ENCODE data around the gene ATL3. TPM values are rescaled to one million over a fixed set of nuclear protein-coding genes. Genes with fewer than 3 reads are reported as not detected.

The ATL3 gene
- total RNA-seq, 1 experiment from 2014 or later = 24.0 TPM

GRCh38 chr11:63635762-63636465 lies 35.3 kb downstream of the ATL3 start:
- Histone ChIP-seq H2BK120ac (ENCODE audit: low read depth, low read length, poor library complexity, severe bottlenecking) (no peak overlapping the region), H4K20me1 (ENCODE audit: control insufficient read depth, insufficient read depth, insufficient read length) (no peaks in the 10 kb centered on the region), H3K18ac (ENCODE audit: insufficient read length, low read depth, low read length) (no peak overlapping the region), H3K4me2 (ENCODE audit: insufficient read depth, insufficient read length, low read length) (no peak overlapping the region), H3K9me3 (ENCODE audit: control insufficient read depth, low read depth, low read length) (no peaks in the 10 kb centered on the region), H3K79me1 (ENCODE audit: insufficient read depth, low read depth, low read length, poor library complexity, severe bottlenecking) (no peaks in the 10 kb centered on the region), H2BK15ac (ENCODE audit: low read depth, low read length) (no peak overlapping the region), H3T11ph (ENCODE audit: low read length) (no peak overlapping the region), H2BK20ac (ENCODE audit: low read depth, low read length, poor library complexity, severe bottlenecking) (no peak overlapping the region), H3K9ac (ENCODE audit: extremely low read depth, insufficient read length, low read length) (no peak overlapping the region), H2BK5ac (ENCODE audit: insufficient read length, low read length) (no peak overlapping the region), H3K14ac (ENCODE audit: insufficient read depth, low read length) (no peak overlapping the region), H3K4ac (ENCODE audit: low read depth, low read length) (no peak overlapping the region), H3K56ac (ENCODE audit: insufficient read length, low read depth, low read length) (no peak overlapping the region), H4K91ac (ENCODE audit: insufficient read length, low read depth, low read length) (no peak overlapping the region), H3K27ac (ENCODE audit: insufficient read length, low read depth, low read length) (no peak overlapping the region), H4K5ac (ENCODE audit: insufficient read length, low read depth, low read length) (peak overlapping the region; percentile 65), H2AK5ac (ENCODE audit: insufficient read length, low read length) (no peak overlapping the region), H3K23ac (ENCODE audit: insufficient read length, low read depth, low read length) (no peak overlapping the region), H2AFZ (ENCODE audit: low read length) (no peak overlapping the region), H3K79me2 (ENCODE audit: insufficient read depth, low read length) (0 out of 2 replicates have a peak, but pooled peaks cover 1% of the 10 kb centered on the region), H3K23me2 (ENCODE audit: insufficient read length, low read depth, low read length, poor library complexity, severe bottlenecking) (no peaks in the 10 kb centered on the region), H2BK12ac (ENCODE audit: insufficient read length, low read depth, low read length) (no peak overlapping the region), H4K8ac (replicated peaks; ENCODE audit: insufficient read length, low read depth, low read length) (no peak overlapping the region), H3K27me3 (ENCODE audit: insufficient read depth, low read length) (no peaks in the 10 kb centered on the region), H3K4me1 (ENCODE audit: insufficient read depth, low read length) (peaks cover 2% of the 10 kb centered on the region; the same call in 1 of the 2 replicates)
- Mint-ChIP-seq H3K27ac (peak overlapping the region in 2 of 3 experiments; percentile 0 to 8; a peak in 2 of 7 replicates), H3K4me3 (no peak overlapping the region), H3K36me3 (ENCODE audit: insufficient read depth in 1 of 3, low read depth in 3 of 3) (peaks cover 20 to 53% (median 35%) of the 10 kb centered on the region in 3 experiments), H3K27me3 (ENCODE audit: low read depth) (no peaks in the 10 kb centered on the region), H3K4me1 (peaks cover 3% of the 10 kb centered on the region in 2 experiments), H3K9me3 (no peaks in the 10 kb centered on the region)
- WGBS (ENCODE audit: extremely low coverage, insufficient read length, low lambda C conversion rate) = 100% methylated on average over 1 of the region's 10 CpGs
- peak; percentile 97 for TF ChIP-seq CTCF (conservative IDR thresholded peaks at IDR 0.05)
- peak; percentile 67 for DNase-seq

Data from H9 (cell line).